ENCODE results near the gene TOP2B. TPM values are rescaled to one million over a fixed set of nuclear protein-coding genes. Genes with fewer than 3 reads are reported as not detected.

The TOP2B gene
- total RNA-seq, 4 donors from 2014 or later = 56.1 to 274 (median 120) TPM

DNA sequence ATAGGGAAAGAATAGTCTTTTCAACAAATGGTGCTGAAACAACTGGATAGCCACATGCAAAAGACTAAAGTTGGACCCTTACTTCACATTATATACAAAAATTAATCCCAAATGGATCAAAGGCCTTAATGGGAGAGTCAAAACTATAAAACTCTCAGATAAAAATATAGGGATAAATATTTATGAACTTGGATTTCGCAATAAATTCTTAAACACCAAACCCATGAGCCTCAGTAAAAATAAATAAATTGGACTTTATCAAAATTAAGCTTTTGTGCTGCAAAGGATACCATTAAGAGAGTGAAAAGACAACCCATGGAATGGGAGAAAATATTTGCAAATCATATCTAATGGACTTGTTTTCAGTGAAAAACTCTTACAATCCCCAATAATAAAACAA lies 18.7 kb upstream of the TOP2B start:
- no peak for DNase-seq
- Histone ChIP-seq H3K27ac (no peak overlapping the region), H3K9me3 (no peaks in the 10 kb centered on the region), H3K27me3 (no peaks in the 10 kb centered on the region), H3K4me1 (no peaks in the 10 kb centered on the region), H3K36me3 (no peaks in the 10 kb centered on the region), H3K4me3 (no peak overlapping the region)
- TF ChIP-seq POLR2A (IDR thresholded peaks at IDR 0.05) = no peak
- TF ChIP-seq, protein P1, sequence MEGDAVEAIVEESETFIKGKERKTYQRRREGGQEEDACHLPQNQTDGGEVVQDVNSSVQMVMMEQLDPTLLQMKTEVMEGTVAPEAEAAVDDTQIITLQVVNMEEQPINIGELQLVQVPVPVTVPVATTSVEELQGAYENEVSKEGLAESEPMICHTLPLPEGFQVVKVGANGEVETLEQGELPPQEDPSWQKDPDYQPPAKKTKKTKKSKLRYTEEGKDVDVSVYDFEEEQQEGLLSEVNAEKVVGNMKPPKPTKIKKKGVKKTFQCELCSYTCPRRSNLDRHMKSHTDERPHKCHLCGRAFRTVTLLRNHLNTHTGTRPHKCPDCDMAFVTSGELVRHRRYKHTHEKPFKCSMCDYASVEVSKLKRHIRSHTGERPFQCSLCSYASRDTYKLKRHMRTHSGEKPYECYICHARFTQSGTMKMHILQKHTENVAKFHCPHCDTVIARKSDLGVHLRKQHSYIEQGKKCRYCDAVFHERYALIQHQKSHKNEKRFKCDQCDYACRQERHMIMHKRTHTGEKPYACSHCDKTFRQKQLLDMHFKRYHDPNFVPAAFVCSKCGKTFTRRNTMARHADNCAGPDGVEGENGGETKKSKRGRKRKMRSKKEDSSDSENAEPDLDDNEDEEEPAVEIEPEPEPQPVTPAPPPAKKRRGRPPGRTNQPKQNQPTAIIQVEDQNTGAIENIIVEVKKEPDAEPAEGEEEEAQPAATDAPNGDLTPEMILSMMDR (IDR thresholded peaks at IDR 0.05) = no peak
- intact Hi-C loops (cut with DNase I; ENCODE audit: low total_unique reads) = no loop called here

DNA sequence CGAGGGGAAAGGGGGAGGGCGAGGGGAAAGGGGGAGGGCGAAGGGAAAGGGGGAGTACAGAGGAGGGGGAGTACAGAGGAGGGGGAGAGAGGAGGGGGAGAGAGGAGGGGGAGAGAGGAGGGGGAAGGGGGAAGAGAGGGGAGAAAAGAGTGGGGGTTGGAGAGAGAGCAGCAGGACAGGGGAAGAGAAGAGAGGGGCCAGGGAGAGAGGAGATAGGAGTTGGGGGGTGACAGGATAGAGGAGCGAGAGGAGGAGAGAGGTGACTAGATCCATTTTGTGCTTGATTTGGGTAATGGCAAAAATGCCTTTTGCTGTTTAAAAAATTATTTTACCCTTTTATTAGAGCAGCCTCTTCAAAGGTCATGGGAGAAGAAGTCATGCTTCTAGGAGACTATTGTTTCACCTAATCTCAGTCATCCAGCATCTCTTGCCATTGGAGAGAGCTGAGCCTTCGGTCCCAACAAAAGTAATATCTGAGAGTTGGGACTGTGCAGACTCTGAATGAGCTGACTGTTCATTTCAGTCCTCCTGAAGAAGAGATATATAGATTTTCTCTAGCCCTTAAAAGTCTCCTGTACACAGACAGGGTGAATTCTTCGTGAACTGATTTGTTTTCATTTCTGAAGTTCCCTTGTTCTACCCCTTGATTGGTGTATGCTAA lies 15.1 kb upstream of the TOP2B start:
- Histone ChIP-seq H3K4me3 (no peak overlapping the region), H3K4me1 (no peaks in the 10 kb centered on the region), H3K36me3 (no peaks in the 10 kb centered on the region), H3K27ac (no peak overlapping the region), H3K9me3 (no peaks in the 10 kb centered on the region), H3K27me3 (no peaks in the 10 kb centered on the region)
- TF ChIP-seq, protein P1 (IDR thresholded peaks at IDR 0.05) = no peak
- no peak for TF ChIP-seq POLR2A (IDR thresholded peaks at IDR 0.05)
- DNase-seq = no peak
- intact Hi-C loops (cut with DNase I; ENCODE audit: low total_unique reads) = no loop called here

DNA sequence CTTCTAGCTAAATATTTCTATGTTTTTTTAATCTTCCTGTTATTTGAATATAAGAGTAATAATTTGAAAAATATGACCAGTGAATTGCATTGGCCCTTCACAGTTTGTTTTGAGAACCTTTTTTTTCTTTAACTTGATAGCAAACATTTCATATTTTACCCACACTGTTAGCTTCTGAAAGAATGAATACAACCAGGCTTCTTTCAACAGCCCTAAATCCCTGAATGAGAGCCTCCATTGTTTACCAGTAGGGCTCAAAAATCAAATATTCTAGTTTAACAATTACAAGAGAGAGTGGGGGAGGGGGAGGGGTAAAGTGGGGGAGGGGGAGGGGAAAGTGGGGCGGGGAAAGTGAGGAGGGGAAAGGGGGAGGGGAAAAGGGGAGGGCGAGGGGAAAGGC lies 14.5 kb upstream of the TOP2B start:
- Histone ChIP-seq H3K27me3 (no peaks in the 10 kb centered on the region), H3K36me3 (no peaks in the 10 kb centered on the region), H3K27ac (no peak overlapping the region), H3K4me1 (no peaks in the 10 kb centered on the region), H3K9me3 (no peaks in the 10 kb centered on the region), H3K4me3 (no peak overlapping the region)
- intact Hi-C loops (cut with DNase I; ENCODE audit: low total_unique reads) = no loop called here
- DNase-seq = no peak
- TF ChIP-seq, protein P1 (IDR thresholded peaks at IDR 0.05) = no peak
- no peak for TF ChIP-seq POLR2A (IDR thresholded peaks at IDR 0.05)

DNA sequence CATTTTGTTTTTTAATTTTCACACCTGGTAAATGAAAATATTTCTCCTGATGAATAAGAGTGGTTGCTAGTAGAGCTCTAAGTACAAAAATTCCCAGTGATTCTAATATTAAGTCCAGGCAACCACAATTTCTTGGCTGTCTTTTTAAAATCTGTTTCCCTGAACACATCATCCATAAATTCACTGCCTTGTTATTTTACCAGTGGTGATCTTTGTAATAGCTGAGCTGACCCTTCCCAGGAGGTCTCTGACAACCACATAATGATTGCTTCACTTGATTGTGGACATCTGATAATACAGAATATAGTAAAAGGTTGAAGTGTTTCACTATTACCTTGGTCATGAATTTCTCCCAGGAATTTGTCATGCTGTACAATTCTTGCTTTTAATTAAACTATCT lies 13.9 kb upstream of the TOP2B start:
- no peak for DNase-seq
- Histone ChIP-seq H3K9me3 (no peaks in the 10 kb centered on the region), H3K36me3 (no peaks in the 10 kb centered on the region), H3K4me1 (no peaks in the 10 kb centered on the region), H3K27me3 (no peaks in the 10 kb centered on the region), H3K27ac (no peak overlapping the region), H3K4me3 (no peak overlapping the region)
- intact Hi-C loops (cut with DNase I; ENCODE audit: low total_unique reads) = no loop called here
- no peak for TF ChIP-seq POLR2A (IDR thresholded peaks at IDR 0.05)
- TF ChIP-seq, protein P1 (IDR thresholded peaks at IDR 0.05) = no peak

DNA sequence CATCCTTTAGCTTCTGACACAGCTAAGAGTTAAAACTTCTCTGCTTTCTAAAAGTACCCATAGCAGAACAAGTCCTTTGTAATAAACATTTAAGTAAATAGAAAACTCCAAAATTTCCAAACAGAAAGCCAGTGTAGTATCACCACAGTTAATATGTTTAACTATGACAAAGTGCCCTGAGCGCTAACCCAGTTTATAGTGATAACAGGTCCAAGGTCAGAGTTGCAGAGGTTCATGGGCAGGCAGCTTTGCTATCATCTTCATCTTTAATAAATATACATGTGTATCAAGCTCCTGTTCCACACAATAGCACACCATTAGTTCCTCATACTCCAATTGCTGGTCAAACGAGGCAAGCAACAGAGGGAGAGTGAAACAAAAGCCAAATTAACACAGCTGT lies 12.4 kb upstream of the TOP2B start:
- intact Hi-C loops (cut with DNase I; ENCODE audit: low total_unique reads) = no loop called here
- no peaks in the 10 kb centered on the region for H3K27me3 ChIP-seq
- H3K36me3 ChIP-seq = no peaks in the 10 kb centered on the region
- no peaks in the 10 kb centered on the region for H3K4me1 ChIP-seq
- H3K27ac ChIP-seq = no peak overlapping the region
- H3K4me3 ChIP-seq = no peak overlapping the region
- no peaks in the 10 kb centered on the region for H3K9me3 ChIP-seq
- no peak for TF ChIP-seq POLR2A (IDR thresholded peaks at IDR 0.05)
- TF ChIP-seq, protein P1 (IDR thresholded peaks at IDR 0.05) = no peak
- no peak for DNase-seq

All from uterus (tissue), 4 donors.